SH-SY5Y (cell line): ENCODE results near the gene LRRC56.

Experiments
- GATA2 ChIP-seq: IDR thresholded peaks from 2 replicates; pipeline ENCODE4 v1.6.1; 2011; ENCODE audit warnings: mild to moderate bottlenecking, low read depth, low read length
- GATA3 ChIP-seq: IDR thresholded peaks from 2 replicates; pipeline ENCODE4 v1.6.1; 2011; ENCODE audit warnings: low read depth, mild to moderate bottlenecking, low read length, moderate library complexity

Gene LRRC56

GRCh38 chr11:536841-537621 lies at the start of gene LRRC56:
LRRC56 (plus strand) TSS chr11:537527; CDS start chr11:540685, 3,158 bp downstream.
- TF ChIP-seq GATA3 (no peak), GATA2 (no peak)

- TF ChIP-seq GATA3 (no peak), GATA2 (no peak)
These were observed 49.7 kb upstream of the LRRC56 start for GRCh38 chr11:487571-488021.

- TF ChIP-seq GATA2 (no peak), GATA3 (no peak)
These were observed 49.3 kb upstream of the LRRC56 start for GRCh38 chr11:488062-488461.

GRCh38 chr11:488579-488978 lies 48.7 kb upstream of the LRRC56 start:
- TF ChIP-seq GATA3 (no peak), GATA2 (no peak)

GRCh38 chr11:488992-489391 lies 48.3 kb upstream of the LRRC56 start:
- no peak for TF ChIP-seq GATA3
- TF ChIP-seq GATA2 = no peak

- no peak for TF ChIP-seq GATA2
These were observed 47.6 kb upstream of the LRRC56 start for GRCh38 chr11:489610-490185.

GRCh38 chr11:490186-490929 lies 47.0 kb upstream of the LRRC56 start:
- no peak for TF ChIP-seq GATA2
- TF ChIP-seq GATA3 = no peak

- TF ChIP-seq GATA3 = no peak
- no peak for TF ChIP-seq GATA2
These were observed 46.4 kb upstream of the LRRC56 start for GRCh38 chr11:490930-491260.

GRCh38 chr11:491358-491757 lies 46.0 kb upstream of the LRRC56 start:
- TF ChIP-seq GATA2 (no peak), GATA3 (no peak)

- TF ChIP-seq GATA2 (no peak), GATA3 (no peak)
These were observed 44.7 kb upstream of the LRRC56 start for GRCh38 chr11:492427-493226.

GRCh38 chr11:494761-495536 lies 42.4 kb upstream of the LRRC56 start:
- TF ChIP-seq GATA3 (no peak), GATA2 (no peak)

- TF ChIP-seq GATA2 (no peak), GATA3 (no peak)
These were observed 41.8 kb upstream of the LRRC56 start for GRCh38 chr11:495537-495931.

GRCh38 chr11:496834-497564 lies 40.3 kb upstream of the LRRC56 start:
- TF ChIP-seq GATA2 (no peak), GATA3 (no peak)
